ENCODE measurements around the gene NTMT2. TPM values are rescaled to one million over a fixed set of nuclear protein-coding genes. Genes with fewer than 3 reads are reported as not detected.

Gene NTMT2
- total RNA-seq, 2 experiments from 2014 or later = not detected

- no peak for ATAC-seq
- H3K36me3 Mint-ChIP-seq = no peaks in the 10 kb centered on the region
- H3K9me3 Mint-ChIP-seq (ENCODE audit: low read depth) = peaks cover 2% of the 10 kb centered on the region
- H3K27me3 Mint-ChIP-seq = peaks cover 14% of the 10 kb centered on the region
- CTCF ChIA-PET = no interaction called here
- no peak for DNase-seq
- no peaks in the 10 kb centered on the region for H3K4me1 Mint-ChIP-seq
- H3K4me3 Mint-ChIP-seq = no peak overlapping the region
- H3K27ac Mint-ChIP-seq = no peak overlapping the region
These were observed 5.4 kb upstream of the NTMT2 start for GRCh38 chr1:170140371-170140770.

- ATAC-seq (no peak), DNase-seq (no peak)
- H3K27me3 Mint-ChIP-seq = peaks cover 18% of the 10 kb centered on the region
- CTCF ChIA-PET = no interaction called here
- no peaks in the 10 kb centered on the region for H3K9me3 Mint-ChIP-seq (ENCODE audit: low read depth)
- H3K36me3 Mint-ChIP-seq = no peaks in the 10 kb centered on the region
- H3K27ac Mint-ChIP-seq = no peak overlapping the region
- no peak overlapping the region for H3K4me3 Mint-ChIP-seq
- H3K4me1 Mint-ChIP-seq = no peaks in the 10 kb centered on the region
These were observed 698 bp upstream of the NTMT2 start for GRCh38 chr1:170145061-170145460.

- CTCF ChIA-PET = no interaction called here
- H3K4me1 Mint-ChIP-seq = no peaks in the 10 kb centered on the region
- H3K27ac Mint-ChIP-seq = no peak overlapping the region
- DNase-seq (no peak), ATAC-seq (no peak)
- no peaks in the 10 kb centered on the region for H3K9me3 Mint-ChIP-seq (ENCODE audit: low read depth)
- H3K36me3 Mint-ChIP-seq = no peaks in the 10 kb centered on the region
- H3K4me3 Mint-ChIP-seq = no peak overlapping the region
- H3K27me3 Mint-ChIP-seq = peaks cover 18% of the 10 kb centered on the region
These were observed 1.0 kb downstream of the NTMT2 start for GRCh38 chr1:170146720-170147263.

GRCh38 chr1:170149241-170149640 is 3.5 kb downstream of the NTMT2 start:
- Mint-ChIP-seq H3K4me3 (no peak overlapping the region), H3K36me3 (no peaks in the 10 kb centered on the region), H3K9me3 (ENCODE audit: low read depth) (no peaks in the 10 kb centered on the region), H3K27me3 (peaks cover 23% of the 10 kb centered on the region), H3K27ac (no peak overlapping the region), H3K4me1 (no peaks in the 10 kb centered on the region)
- no peak for ATAC-seq
- CTCF ChIA-PET = no interaction called here
- DNase-seq = no peak

GRCh38 chr1:170150016-170150415 is 4.3 kb downstream of the NTMT2 start:
- no peaks in the 10 kb centered on the region for H3K36me3 Mint-ChIP-seq
- no peaks in the 10 kb centered on the region for H3K4me1 Mint-ChIP-seq
- H3K9me3 Mint-ChIP-seq (ENCODE audit: low read depth) = no peaks in the 10 kb centered on the region
- no peak overlapping the region for H3K4me3 Mint-ChIP-seq
- no peak overlapping the region for H3K27ac Mint-ChIP-seq
- CTCF ChIA-PET = no interaction called here
- no peak for DNase-seq
- ATAC-seq = no peak
- H3K27me3 Mint-ChIP-seq = peaks cover 23% of the 10 kb centered on the region

GRCh38 chr1:170150921-170151320 is 5.2 kb downstream of the NTMT2 start:
- Mint-ChIP-seq H3K27me3 (peaks cover 22% of the 10 kb centered on the region), H3K27ac (no peak overlapping the region), H3K4me1 (no peaks in the 10 kb centered on the region), H3K9me3 (ENCODE audit: low read depth) (no peaks in the 10 kb centered on the region), H3K36me3 (no peaks in the 10 kb centered on the region), H3K4me3 (no peak overlapping the region)
- DNase-seq (no peak), ATAC-seq (no peak)
- CTCF ChIA-PET = no interaction called here

- Mint-ChIP-seq H3K4me3 (no peak overlapping the region), H3K36me3 (no peaks in the 10 kb centered on the region), H3K27ac (no peak overlapping the region), H3K4me1 (no peaks in the 10 kb centered on the region), H3K9me3 (ENCODE audit: low read depth) (no peaks in the 10 kb centered on the region), H3K27me3 (peaks cover 21% of the 10 kb centered on the region)
- ATAC-seq (no peak), DNase-seq (no peak)
- CTCF ChIA-PET = no interaction called here
These were observed 7.7 kb downstream of the NTMT2 start for GRCh38 chr1:170153417-170153816.

GRCh38 chr1:170155055-170155454 is 9.3 kb downstream of the NTMT2 start:
- Mint-ChIP-seq H3K9me3 (ENCODE audit: low read depth) (no peaks in the 10 kb centered on the region), H3K36me3 (no peaks in the 10 kb centered on the region), H3K4me3 (no peak overlapping the region), H3K27ac (no peak overlapping the region), H3K27me3 (peaks cover 24% of the 10 kb centered on the region), H3K4me1 (no peaks in the 10 kb centered on the region)
- no peak for ATAC-seq
- CTCF ChIA-PET = no interaction called here
- DNase-seq = no peak

- ATAC-seq = no peak
- CTCF ChIA-PET = no interaction called here
- no peak for DNase-seq
- Mint-ChIP-seq H3K4me3 (no peak overlapping the region), H3K4me1 (no peaks in the 10 kb centered on the region), H3K27me3 (peaks cover 19% of the 10 kb centered on the region), H3K27ac (no peak overlapping the region), H3K36me3 (no peaks in the 10 kb centered on the region), H3K9me3 (ENCODE audit: low read depth) (no peaks in the 10 kb centered on the region)
These were observed 10.8 kb downstream of the NTMT2 start for GRCh38 chr1:170156594-170156993.

GRCh38 chr1:170157820-170158219 is 12.1 kb downstream of the NTMT2 start:
- H3K9me3 Mint-ChIP-seq (ENCODE audit: low read depth) = no peaks in the 10 kb centered on the region
- DNase-seq = no peak
- H3K27ac Mint-ChIP-seq = no peak overlapping the region
- ATAC-seq = no peak
- no peak overlapping the region for H3K4me3 Mint-ChIP-seq
- H3K36me3 Mint-ChIP-seq = no peaks in the 10 kb centered on the region
- H3K4me1 Mint-ChIP-seq = no peaks in the 10 kb centered on the region
- CTCF ChIA-PET = no interaction called here
- H3K27me3 Mint-ChIP-seq = peaks cover 14% of the 10 kb centered on the region

GRCh38 chr1:170162459-170163246 is 16.9 kb downstream of the NTMT2 start:
- no peak overlapping the region for H3K27ac Mint-ChIP-seq
- H3K4me1 Mint-ChIP-seq = no peaks in the 10 kb centered on the region
- no peak overlapping the region for H3K4me3 Mint-ChIP-seq
- no peak for DNase-seq
- CTCF ChIA-PET = no interaction called here
- ATAC-seq = no peak
- peaks cover 8% of the 10 kb centered on the region for H3K27me3 Mint-ChIP-seq
- no peaks in the 10 kb centered on the region for H3K36me3 Mint-ChIP-seq
- H3K9me3 Mint-ChIP-seq (ENCODE audit: low read depth) = no peaks in the 10 kb centered on the region

GRCh38 chr1:170164103-170164763 is 18.5 kb downstream of the NTMT2 start:
- Mint-ChIP-seq H3K27me3 (peaks cover 4% of the 10 kb centered on the region), H3K4me1 (peaks cover 6% of the 10 kb centered on the region), H3K27ac (no peak overlapping the region), H3K36me3 (peaks cover 2% of the 10 kb centered on the region), H3K9me3 (ENCODE audit: low read depth) (no peaks in the 10 kb centered on the region), H3K4me3 (no peak overlapping the region)
- DNase-seq (no peak), ATAC-seq (no peak)
- CTCF ChIA-PET = no interaction called here

GRCh38 chr1:170166518-170167180 is 20.9 kb downstream of the NTMT2 start:
- H3K27ac Mint-ChIP-seq = no peak overlapping the region
- no peak overlapping the region for H3K4me3 Mint-ChIP-seq
- peaks cover 2% of the 10 kb centered on the region for H3K36me3 Mint-ChIP-seq
- DNase-seq = no peak
- CTCF ChIA-PET = no interaction called here
- peaks cover 5% of the 10 kb centered on the region for H3K9me3 Mint-ChIP-seq (ENCODE audit: low read depth)
- H3K4me1 Mint-ChIP-seq = peaks cover 6% of the 10 kb centered on the region
- H3K27me3 Mint-ChIP-seq = no peaks in the 10 kb centered on the region
- no peak for ATAC-seq

GRCh38 chr1:170168265-170168664 is 22.5 kb downstream of the NTMT2 start:
- CTCF ChIA-PET = no interaction called here
- H3K4me3 Mint-ChIP-seq = peak overlapping the region; percentile 31
- no peak for ATAC-seq
- H3K27me3 Mint-ChIP-seq = no peaks in the 10 kb centered on the region
- peaks cover 6% of the 10 kb centered on the region for H3K4me1 Mint-ChIP-seq
- H3K9me3 Mint-ChIP-seq (ENCODE audit: low read depth) = peaks cover 5% of the 10 kb centered on the region
- H3K27ac Mint-ChIP-seq = peak overlapping the region; percentile 64
- H3K36me3 Mint-ChIP-seq = peaks cover 2% of the 10 kb centered on the region
- DNase-seq = no peak
